Endothelial cell of umbilical vein (primary cell): ENCODE measurements around the gene UBA6.

ENCODE experiments used
- CTCF ChIP-seq, 2 donors: IDR thresholded peaks; 1 replicate in 1 of 2; 2 replicates in 1 of 2; pipeline ENCODE4 v1.5.1; 2011; ENCODE audit warnings: low read length in 2 of 2, mild to moderate bottlenecking in 2 of 2, moderate library complexity in 2 of 2, control low read depth in 1 of 2, inconsistent platforms in 1 of 2, low read depth in 1 of 2; ENCODE audit not compliant: insufficient read depth in 1 of 2; ENCODE audit errors: extremely low read depth in 1 of 2
- MAX ChIP-seq: IDR thresholded peaks from 2 replicates; pipeline ENCODE4 v1.6.1; 2011; ENCODE audit not compliant: insufficient read depth, insufficient read length
- MYC ChIP-seq: IDR thresholded peaks from one replicate; pipeline ENCODE4 v1.6.1; 2011; ENCODE audit warnings: mild to moderate bottlenecking, low read depth, low read length
- POLR2A ChIP-seq: IDR thresholded peaks from 2 replicates; pipeline ENCODE4 v1.6.1; 2012; ENCODE audit warnings: low read depth, mild to moderate bottlenecking, control low read depth, low read length

GRCh38 chr4:67587156-67587555 lies 113.8 kb downstream of the UBA6 start:
- TF ChIP-seq POLR2A (no peak), CTCF (IDR thresholded peaks at IDR 0.05; ENCODE audit: extremely low read depth in 1 of 2, insufficient read depth in 1 of 2, low read depth in 1 of 2, low read length in 2 of 2) (no peak), MYC (no peak), MAX (no peak)
